Smooth muscle cell (in vitro differentiated cells): ENCODE results near the gene GNAS-AS1. TPM values are rescaled to one million over a fixed set of nuclear protein-coding genes. Genes with fewer than 3 reads are reported as not detected.

Experiments used
- DNase-seq: peaks from one replicate; lab custom pipeline; 2025; ENCODE audit not compliant: unreplicated experiment; lab: John Stamatoyannopoulos, UW
- H2AFZ ChIP-seq: fragments of 200-600 bp; sonication (generic); 2 replicates; pipeline ENCODE4 v1.6.0; 2016; ENCODE audit warnings: antibody characterized with exemption, low read depth, mild to moderate bottlenecking
- H3F3A ChIP-seq: fragments of 200-600 bp; sonication (generic); 2 replicates; pipeline ENCODE4 v1.6.0; 2017; ENCODE audit warnings: antibody characterized with exemption, low read depth
- H3K27ac ChIP-seq: fragments of 200-600 bp; sonication (generic); 2 replicates; pipeline ENCODE4 v1.5.1; 2016; ENCODE audit warnings: low read depth, mild to moderate bottlenecking
- H3K27me3 ChIP-seq: fragments of 200-600 bp; sonication (generic); 2 replicates; pipeline ENCODE4 v1.6.1; 2016; ENCODE audit warnings: low read depth, mild to moderate bottlenecking
- H3K36me3 ChIP-seq: fragments of 200-600 bp; sonication (generic); 2 replicates; pipeline ENCODE4 v1.5.1; 2016; ENCODE audit warnings: low read depth
- H3K4me1 ChIP-seq: fragments of 200-600 bp; sonication (generic); 2 replicates; pipeline ENCODE4 v1.5.1; 2016; ENCODE audit warnings: low read depth
- H3K4me2 ChIP-seq: fragments of 200-600 bp; sonication (generic); 2 replicates; pipeline ENCODE4 v1.6.0; 2016; ENCODE audit warnings: mild to moderate bottlenecking
- H3K4me3 ChIP-seq: fragments of 200-600 bp; sonication (generic); 2 replicates; pipeline ENCODE4 v1.5.1; 2016; ENCODE audit warnings: mild to moderate bottlenecking
- H3K79me2 ChIP-seq: fragments of 200-600 bp; sonication (generic); 2 replicates; pipeline ENCODE4 v1.6.0; 2016; ENCODE audit warnings: low read depth, mild to moderate bottlenecking
- H3K9ac ChIP-seq: fragments of 200-600 bp; sonication (generic); 2 replicates; pipeline ENCODE4 v1.6.0; 2016; ENCODE audit warnings: low read depth
- H3K9me3 ChIP-seq: fragments of 200-600 bp; sonication (generic); replicated peaks from 2 replicates; pipeline ENCODE4 v1.5.1; 2016; ENCODE audit warnings: low read depth
- H4K20me1 ChIP-seq: fragments of 200-600 bp; sonication (generic); 2 replicates; pipeline ENCODE4 v1.6.0; 2016; ENCODE audit warnings: low read depth
- WGBS: methylation state at CpG from one replicate; pipeline ENCODE4 v1.1.7; 2016; ENCODE audit warnings: low lambda C conversion rate; 5-methylcytosine and 5-hydroxymethylcytosine counted together
- polyA plus RNA-seq: library from polyadenylated mRNA; unstranded; fragments of >200 nt; fragmentation: Nextera tagmentation; extraction: Ambion mirVana; gene quantifications from 2 replicates; pipeline ENCODE4 v1.2.1, GENCODE V29; 2016
- total RNA-seq: library from RNA; depleted of rRNA; stranded (reverse); fragments of >200 nt; gene quantifications from 2 replicates; pipeline ENCODE4 v1.2.3, GENCODE V29; 2014
- TF ChIP-seq, protein P1 (sequence below): fragments of 200-600 bp; sonication (generic); IDR thresholded peaks from 2 replicates; pipeline ENCODE4 v1.5.1; 2017; ENCODE audit warnings: borderline replicate concordance, mild to moderate bottlenecking, antibody characterized with exemption; ENCODE audit not compliant: insufficient read depth, poor library complexity, severe bottlenecking

The GNAS-AS1 gene
- total and polyA plus RNA-seq, 2 experiments from 2014 or later, result 0.40 TPM; not detected in 1

GRCh38 chr20:58794510-58795180 is 56.1 kb downstream of the GNAS-AS1 start:
- Histone ChIP-seq H3K79me2 (no peaks in the 10 kb centered on the region), H3K27ac (no peak overlapping the region), H3K9ac (no peak overlapping the region), H3F3A (no peaks in the 10 kb centered on the region), H3K4me2 (no peak overlapping the region), H4K20me1 (no peaks in the 10 kb centered on the region), H2AFZ (no peak overlapping the region), H3K36me3 (no peaks in the 10 kb centered on the region), H3K4me3 (no peak overlapping the region), H3K27me3 (peaks cover 14% of the 10 kb centered on the region), H3K4me1 (no peaks in the 10 kb centered on the region), H3K9me3 (no peaks in the 10 kb centered on the region)
- no peak for DNase-seq
- WGBS, result 89% methylated on average over 19 of the region's 19 CpGs
- TF ChIP-seq, protein P1, sequence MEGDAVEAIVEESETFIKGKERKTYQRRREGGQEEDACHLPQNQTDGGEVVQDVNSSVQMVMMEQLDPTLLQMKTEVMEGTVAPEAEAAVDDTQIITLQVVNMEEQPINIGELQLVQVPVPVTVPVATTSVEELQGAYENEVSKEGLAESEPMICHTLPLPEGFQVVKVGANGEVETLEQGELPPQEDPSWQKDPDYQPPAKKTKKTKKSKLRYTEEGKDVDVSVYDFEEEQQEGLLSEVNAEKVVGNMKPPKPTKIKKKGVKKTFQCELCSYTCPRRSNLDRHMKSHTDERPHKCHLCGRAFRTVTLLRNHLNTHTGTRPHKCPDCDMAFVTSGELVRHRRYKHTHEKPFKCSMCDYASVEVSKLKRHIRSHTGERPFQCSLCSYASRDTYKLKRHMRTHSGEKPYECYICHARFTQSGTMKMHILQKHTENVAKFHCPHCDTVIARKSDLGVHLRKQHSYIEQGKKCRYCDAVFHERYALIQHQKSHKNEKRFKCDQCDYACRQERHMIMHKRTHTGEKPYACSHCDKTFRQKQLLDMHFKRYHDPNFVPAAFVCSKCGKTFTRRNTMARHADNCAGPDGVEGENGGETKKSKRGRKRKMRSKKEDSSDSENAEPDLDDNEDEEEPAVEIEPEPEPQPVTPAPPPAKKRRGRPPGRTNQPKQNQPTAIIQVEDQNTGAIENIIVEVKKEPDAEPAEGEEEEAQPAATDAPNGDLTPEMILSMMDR, result no peak

GRCh38 chr20:58793512-58794420 is 56.9 kb downstream of the GNAS-AS1 start:
- Histone ChIP-seq H3K4me2 (no peak overlapping the region), H3K9ac (no peak overlapping the region), H3K36me3 (no peaks in the 10 kb centered on the region), H3K27ac (no peak overlapping the region), H3K79me2 (no peaks in the 10 kb centered on the region), H3K4me1 (no peaks in the 10 kb centered on the region), H3F3A (no peaks in the 10 kb centered on the region), H2AFZ (no peak overlapping the region), H3K9me3 (no peaks in the 10 kb centered on the region), H3K27me3 (peaks cover 14% of the 10 kb centered on the region), H3K4me3 (no peak overlapping the region), H4K20me1 (no peaks in the 10 kb centered on the region)
- DNase-seq, result no peak
- TF ChIP-seq, protein P1, result no peak
- whole genome bisulfite sequencing, result 93% methylated on average over 28 of the region's 29 CpGs

GRCh38 chr20:58792426-58792825 is 58.3 kb downstream of the GNAS-AS1 start:
- Histone ChIP-seq H3K36me3 (no peaks in the 10 kb centered on the region), H3K79me2 (no peaks in the 10 kb centered on the region), H3K9ac (no peak overlapping the region), H4K20me1 (no peaks in the 10 kb centered on the region), H3K9me3 (no peaks in the 10 kb centered on the region), H3K4me1 (no peaks in the 10 kb centered on the region), H2AFZ (no peak overlapping the region), H3K27me3 (peaks cover 14% of the 10 kb centered on the region), H3K4me3 (no peak overlapping the region), H3K4me2 (no peak overlapping the region), H3K27ac (no peak overlapping the region), H3F3A (no peaks in the 10 kb centered on the region)
- WGBS, result 97% methylated on average over 7 of the region's 7 CpGs
- TF ChIP-seq, protein P1, result no peak
- no peak for DNase-seq
